GM19324 (cell line): ENCODE data around the gene CEP57L1.
"Not testable (repeated sequence)": the region's sequence is repeated elsewhere in the genome, so short reads cannot be mapped to it uniquely, and the experiment has no call there.

Experiments
- ATAC-seq: cut with Tn5 transposase; IDR thresholded peaks from one replicate; pipeline ENCODE4 v1.9.1; 2021; ENCODE audit warnings: mild to moderate bottlenecking, moderate library complexity; ENCODE audit not compliant: unreplicated experiment, low FRiP score

The CEP57L1 gene

DNA sequence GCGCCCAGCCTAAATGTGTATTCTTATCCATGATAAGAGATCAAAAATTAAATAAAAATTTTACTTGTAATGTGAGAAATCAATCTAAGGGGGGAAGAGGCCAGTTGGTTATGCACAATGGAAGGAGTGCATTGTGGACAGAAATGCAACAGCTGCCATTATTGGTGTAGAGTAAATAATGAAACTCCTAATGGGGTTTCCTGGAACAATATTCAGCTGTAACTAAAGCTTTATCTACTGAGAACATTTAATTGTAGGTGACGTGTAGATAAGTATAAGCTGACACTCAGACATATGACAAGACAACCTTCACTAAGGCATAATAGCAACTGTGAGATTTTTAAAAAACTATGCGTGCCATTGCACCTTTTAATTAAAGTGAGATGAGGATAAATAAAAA is 71.4 kb downstream of the CEP57L1 start:
- ATAC-seq = no peak

DNA sequence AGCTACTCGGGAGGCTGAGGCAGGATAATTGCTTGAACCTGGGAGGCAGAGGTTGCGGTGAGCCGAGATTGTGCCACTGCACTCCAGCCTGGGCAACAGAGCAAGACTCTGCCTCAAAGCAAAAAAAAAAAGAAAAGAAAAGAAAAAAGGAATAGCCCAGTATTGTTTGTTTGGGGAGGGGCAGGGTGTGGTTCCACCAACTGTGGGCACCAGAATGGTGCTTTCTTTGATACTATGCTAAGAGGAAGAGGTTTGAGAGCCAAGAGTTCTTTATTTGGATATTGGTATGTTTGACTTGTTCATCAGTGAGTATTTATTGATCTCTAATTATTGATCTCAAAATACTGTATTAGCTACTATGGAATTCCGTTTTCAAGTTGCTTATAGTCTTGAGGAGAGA is 72.3 kb downstream of the CEP57L1 start:
- no peak for ATAC-seq

DNA sequence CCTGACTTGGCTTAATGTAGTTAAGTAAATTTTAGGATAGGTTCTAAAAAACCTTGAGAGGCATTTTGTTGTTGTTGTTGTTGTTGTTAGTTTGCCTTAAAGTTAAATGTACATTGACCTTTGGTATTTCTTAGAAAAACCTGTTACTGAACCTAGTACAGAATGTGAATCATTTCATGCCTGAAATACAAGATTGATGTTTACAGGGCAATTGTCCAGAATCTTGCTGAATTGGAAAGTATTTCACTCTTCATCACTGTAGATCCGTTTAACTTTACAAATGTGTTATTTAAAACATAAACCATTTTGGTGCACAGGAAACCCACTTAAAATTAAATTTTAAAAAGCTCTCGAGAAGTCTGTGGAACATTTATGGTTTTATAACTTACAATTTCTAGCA is 75.0 kb downstream of the CEP57L1 start:
- no peak for ATAC-seq

DNA sequence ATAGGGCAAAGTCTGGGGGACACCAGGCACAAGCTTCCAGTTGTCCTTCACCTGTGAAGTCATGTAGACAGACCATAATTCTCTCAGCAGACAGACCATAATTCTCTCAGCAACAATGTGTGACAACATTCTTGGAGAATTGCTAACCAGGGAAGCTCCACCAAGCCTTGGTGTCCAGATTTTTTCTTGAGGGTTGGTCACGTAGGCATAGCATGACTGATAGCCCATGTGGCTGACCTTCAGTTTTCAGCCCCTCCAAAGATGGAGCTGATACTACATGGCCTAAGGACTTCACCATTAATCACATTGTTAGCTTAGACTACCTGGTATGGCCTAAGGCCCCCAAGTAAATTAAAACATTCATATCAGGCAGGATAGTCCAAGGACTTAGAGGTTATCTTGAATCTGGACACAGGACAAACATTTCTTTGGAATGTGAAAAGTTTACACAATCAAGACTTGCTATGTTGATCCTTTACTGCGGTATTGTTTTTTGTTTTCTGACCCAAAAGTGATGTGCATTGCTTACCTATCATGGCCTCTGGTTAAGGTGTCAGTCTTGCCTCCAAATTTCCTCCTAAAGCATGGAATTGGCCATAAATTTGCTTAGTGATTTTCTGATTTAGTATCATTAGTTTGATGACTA is 76.9 kb downstream of the CEP57L1 start:
- no peak for ATAC-seq

DNA sequence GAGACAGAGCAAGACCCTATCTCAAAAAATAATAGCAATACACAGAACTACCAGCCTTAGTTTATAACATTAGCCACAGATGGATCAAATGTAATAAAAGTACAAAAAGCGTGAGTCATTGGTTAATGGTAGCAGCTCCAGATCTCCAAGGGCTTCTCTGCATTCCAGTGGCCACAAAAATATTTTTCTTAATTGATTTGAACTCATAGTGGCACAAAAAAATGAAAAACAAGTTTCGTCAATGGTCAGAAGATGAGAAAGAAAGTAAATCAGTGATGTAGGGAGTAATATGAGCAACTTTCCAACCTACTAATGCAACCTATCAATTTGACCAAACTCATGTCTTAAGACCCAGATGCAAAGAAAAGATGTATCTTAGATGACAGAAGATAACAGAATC is 79.6 kb downstream of the CEP57L1 start:
- no peak for ATAC-seq

DNA sequence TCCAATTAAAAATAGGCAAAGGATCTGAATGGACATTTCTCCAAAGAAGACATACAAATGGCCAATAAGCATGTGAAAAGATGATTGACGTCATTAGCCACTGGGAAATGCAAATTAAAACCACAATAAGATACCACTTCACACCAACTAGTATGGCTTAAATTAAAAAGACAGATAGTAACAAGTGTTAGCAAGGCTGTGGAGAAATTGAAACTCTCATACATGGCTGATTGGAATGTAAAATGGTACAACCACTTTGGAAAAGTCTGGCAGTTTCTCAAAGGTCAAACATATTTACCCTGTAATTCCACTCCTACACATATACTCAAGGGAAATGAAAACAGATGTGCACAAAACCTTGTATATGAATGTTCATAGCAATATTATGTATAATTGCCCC is 83.6 kb downstream of the CEP57L1 start:
- no peak for ATAC-seq

DNA sequence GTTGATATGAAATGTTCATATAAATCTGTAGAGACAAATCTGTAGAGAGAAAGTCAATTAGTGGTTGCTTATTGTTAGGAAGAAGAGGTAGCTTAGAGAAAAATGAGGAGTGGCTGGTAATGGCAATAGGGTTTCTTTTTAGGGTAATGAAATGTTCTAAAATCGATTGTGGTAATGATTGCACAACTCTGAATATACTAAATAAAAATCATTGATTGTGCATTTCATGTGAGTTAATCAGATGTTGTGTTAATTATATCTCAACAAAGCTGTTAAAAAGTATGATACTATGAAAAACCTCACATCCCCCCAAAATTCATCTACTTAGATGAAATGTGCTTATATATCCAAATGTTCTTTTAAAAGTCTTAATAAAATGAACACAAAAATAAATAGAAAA is 84.2 kb downstream of the CEP57L1 start:
- no peak for ATAC-seq

DNA sequence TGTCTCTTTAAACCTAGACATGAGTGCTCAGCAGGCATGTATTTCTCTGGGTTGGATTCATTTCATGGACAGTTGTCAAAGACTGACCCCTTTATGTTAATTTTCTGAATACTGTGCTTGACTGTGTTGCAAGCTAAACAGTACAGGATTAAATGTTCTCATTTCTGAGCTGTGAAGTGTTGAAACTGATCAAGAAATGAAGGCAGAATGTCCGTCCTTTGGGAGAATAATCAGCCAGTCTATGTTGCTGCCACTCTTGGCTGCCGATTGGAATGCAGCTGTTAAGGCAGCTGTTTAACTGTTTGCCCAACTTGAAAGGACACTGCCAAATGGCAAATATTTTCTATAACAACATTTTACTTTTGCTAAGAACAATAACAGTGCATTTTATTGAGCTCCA is 87.3 kb downstream of the CEP57L1 start:
- no peak for ATAC-seq

DNA sequence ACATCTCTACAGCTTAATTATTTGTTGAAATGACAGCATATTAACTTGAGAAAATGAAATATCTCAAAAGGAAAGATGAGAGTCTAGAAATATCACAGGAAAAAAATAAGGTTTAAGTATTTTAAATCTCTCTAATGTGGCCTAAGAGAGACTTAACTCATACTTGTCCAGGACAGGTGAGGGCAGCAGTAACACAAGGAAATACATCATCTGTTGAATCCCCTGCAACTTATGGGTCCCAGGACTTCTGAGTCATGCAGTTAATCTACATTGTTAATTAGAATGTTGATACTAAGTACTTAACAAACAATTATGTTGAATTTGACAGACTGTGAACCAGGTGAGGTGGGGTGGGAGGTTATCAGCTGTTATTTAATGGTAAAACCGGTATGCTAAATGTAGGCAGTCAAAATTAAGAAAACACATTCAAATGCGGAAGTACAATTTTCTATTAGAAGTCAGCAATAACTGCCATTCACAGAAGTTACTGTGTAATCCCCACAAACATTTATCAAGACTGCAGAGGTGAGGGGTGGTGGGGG is 87.9 kb downstream of the CEP57L1 start:
- ATAC-seq = no peak

DNA sequence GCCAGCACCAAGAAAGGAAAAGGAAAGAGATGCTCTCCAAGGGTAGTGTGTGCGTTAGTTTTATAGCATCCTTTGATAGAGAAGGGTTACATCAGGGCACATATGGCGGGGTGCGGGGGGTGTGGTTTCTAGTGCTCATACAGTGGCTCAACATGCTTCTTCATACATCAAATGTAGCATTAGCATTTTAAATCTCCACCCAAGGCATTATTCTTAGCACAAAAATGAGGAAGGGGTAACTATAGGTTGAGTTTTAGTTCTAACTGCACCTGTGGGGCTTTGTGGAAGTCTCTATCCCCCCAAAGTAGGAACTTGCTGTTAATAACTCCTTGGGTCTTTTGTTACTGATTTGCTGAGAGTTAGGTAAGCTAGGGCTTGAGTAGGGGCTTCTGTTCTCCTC is 89.3 kb downstream of the CEP57L1 start:
- no peak for ATAC-seq

DNA sequence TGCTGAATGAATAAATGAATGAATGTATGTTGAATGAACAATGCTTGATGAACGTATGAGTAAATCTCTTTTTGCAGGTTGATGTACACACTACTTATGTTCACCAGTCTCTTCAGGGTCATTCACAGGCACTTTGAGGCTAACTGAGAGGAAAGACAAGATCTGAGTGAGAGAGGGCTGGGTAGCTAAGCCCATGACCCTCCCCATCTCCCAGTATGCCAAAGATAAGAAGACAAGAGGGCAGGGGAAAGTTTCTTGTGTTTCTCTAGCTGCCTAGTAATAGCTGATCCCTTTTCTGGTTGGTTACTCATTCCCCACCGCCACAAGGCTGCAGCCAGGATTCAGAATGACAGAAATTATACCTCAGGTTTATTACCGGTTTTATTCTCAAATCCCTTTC is 90.7 kb downstream of the CEP57L1 start:
- no peak for ATAC-seq

DNA sequence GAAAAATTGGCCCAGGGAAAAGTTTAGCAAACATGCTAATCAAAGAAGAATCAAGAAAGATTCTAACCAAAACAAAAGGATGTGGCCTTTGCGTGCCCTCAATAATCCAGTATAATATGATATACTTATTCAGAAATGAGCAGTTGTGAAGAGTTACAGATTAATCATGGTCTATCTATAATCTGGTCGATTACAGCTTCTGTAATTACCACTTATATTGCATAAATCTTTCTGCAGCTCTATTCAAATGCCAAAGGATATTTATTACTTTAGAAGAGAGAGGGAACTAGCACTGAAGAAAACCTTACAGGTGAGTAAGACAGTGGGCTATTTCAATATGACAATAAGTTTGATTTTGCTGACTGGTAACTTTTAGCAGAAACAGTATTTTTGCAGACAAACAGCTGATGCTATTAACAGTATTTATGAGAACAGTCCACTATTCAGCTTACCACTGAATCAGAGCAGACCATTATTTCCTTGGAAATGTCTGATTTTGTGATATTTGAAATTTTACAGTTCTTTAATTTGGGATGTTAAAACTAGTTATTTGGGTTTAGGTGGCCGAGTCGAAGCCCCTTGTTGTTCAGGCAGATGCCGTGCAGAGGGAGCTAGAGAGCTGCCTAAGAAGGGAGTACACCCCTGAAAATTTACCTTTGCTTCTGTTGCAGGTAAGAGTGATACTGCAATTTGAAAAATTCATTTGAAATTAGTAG is 92.2 kb downstream of the CEP57L1 start:
- ATAC-seq = no peak

DNA sequence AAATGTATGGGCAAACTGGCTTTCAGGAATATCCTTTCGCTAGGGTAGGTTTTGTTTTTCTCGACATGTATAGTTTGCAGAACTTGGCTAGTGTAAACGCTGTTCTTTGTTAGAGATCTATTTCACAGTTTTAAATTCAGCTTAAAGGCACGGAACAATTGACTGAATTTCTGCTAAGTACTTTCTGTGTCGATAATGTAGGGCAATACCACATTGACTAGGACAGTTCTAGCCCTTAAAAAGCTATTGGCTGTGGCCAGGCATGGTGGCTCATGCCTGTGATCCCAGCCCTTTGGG is 92.8 kb downstream of the CEP57L1 start:
- ATAC-seq = no peak

DNA sequence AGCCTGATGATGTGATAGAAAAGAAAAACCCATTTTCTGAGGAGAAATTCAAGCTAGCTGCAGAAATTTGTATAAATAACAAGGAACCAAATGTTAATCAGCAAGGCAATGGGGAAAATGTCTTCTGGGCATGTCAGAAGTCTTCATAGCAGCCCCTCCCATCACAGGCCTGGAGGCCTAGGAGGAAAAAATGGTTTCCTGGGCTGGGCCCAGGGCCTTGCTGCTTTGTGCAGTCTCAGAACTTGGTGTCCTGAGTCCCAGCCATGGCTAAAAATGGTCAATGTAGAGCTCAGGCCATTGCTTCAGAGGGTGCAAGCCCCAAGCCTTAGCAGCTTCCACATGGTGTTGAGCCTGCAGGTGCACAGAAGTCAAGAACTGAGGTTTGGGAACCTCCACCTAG is 96.1 kb downstream of the CEP57L1 start:
- ATAC-seq = not testable (repeated sequence)

DNA sequence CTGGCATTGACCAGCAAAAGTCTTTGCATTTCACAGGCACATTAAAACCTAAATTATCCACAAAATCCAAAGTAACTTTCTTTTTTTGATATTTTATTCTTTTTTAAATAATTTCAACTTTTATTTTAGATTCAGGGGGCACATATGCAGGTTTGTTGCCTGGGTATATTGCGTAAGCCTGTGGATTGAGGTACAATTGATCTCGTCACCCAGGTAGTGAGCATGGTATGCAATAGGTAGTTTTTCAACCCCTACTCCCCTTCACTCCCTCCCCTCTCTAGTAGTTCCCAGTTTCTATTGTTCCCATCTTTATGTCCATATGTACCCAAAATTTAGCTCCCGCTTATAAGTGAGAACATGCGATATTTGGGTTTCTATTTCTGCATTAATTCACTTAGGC is 97.6 kb downstream of the CEP57L1 start:
- ATAC-seq = no peak

DNA sequence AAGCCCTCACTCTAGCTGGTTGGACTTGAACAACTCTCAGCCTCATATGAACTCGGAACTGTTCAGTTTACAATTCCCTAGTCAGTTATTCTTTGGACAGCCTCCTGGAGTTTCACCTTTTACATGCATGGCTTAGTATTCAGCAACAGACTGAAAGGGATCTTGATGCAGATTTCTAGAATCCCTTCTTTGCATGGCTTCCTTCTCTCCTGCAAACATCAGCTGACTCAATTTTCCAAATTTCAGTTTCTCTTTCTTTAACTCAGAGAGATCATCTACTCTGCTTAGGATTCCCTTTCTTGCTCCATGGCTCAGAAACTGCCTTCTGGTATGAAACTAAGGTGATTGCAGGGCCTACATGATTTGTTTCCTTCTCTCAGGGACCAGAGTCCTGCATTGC is 99.6 kb downstream of the CEP57L1 start:
- no peak for ATAC-seq

DNA sequence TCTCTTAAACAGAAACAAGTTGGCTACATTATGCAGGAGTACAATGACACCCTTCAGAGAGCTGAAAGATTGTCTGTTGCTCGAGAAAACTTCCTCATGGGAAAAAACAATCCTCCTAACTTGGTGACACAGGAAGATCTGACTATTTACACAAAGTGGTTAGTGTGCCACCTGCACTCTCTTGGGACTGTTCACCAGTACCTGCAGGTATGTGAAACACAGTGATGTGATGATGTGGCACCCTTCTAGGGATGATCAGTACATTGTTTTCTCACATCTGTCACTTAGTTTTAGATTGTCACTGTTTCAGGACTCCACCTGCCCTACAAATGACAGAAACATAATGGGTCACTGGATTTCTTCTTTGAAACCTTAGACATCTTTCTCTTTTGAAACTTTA is 101.8 kb downstream of the CEP57L1 start:
- no peak for ATAC-seq

DNA sequence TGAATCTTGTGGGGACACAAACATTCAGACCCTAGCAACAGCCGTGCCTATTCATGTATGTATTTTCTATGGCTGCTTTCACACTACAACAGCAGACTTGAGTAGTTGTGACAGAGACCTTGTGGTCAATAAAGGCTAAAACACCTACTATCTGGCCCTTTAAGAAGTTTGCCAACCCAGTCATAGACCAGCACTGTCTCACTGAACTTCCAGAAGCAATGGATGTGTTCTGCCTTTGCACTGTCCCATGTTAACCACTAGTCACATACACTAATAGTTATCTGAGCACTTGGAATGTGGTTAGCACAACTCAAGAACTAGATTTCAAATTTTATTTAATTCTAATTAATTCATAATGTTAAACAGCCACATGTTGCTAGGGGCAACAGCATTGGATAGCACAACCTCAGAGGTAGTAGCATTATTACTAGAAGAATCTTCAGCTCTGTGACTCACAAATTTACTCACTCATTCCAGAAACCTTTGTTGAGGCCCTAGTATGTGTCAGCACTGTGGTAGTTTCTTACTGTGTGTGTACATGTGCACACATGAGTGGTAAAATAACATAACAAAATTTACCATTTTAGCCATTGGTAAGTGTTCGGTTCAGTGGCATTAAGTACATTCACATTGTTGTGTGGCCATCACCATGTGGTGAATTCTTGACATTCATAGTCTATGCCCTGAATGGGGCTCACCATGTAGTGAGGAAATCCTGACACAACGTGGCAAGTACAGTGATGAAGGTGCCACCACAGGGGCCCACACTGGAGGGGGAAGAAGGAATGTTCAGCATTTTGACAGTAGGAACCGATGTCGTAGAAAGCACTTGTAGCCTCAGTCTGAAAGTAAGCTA is 107.3 kb downstream of the CEP57L1 start:
- ATAC-seq = no peak

DNA sequence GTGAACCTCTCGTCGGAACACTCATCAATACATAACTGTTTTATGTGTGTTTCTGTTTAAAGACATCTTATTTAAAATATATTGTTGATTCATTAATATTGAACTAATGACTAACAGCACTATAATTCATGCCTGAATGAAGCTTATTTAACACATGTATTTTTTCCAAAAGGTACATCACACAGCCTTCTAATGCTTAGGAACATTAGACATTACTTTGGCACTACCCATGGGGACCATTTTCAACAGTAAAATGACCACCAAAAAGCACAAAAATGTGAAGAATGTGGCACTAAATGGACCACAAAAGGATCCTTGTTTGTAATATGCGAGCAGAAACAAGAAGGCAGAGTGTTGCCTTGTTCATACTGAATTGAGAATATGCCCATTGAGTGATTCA is 109.2 kb downstream of the CEP57L1 start:
- ATAC-seq = no peak

DNA sequence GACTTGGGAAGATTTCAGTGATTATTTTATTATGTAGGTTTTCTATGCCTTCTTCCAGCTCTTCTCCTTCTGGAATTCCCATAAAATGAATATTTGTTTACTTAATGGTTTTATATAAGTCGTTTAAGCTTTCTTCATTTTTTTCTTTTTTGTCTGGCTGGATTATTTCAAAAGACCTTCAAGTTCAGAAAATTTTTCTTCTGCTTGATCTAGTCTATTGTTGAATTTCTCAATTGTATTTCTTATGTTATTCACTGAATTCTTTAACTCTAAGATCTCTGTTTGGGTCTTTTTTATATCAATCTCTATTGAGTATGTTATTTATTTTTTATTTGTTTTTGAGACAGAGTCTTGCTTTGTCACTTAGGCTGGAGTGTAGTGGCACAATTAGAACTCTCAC is 117.4 kb downstream of the CEP57L1 start:
- ATAC-seq = no peak
